K562 (cell line): ENCODE data around the gene MON2. TPM values are rescaled to one million over a fixed set of nuclear protein-coding genes. Genes with fewer than 3 reads are reported as not detected.
A peak's percentile ranks its signal among the peaks of the same experiment; 100 is the strongest.

ENCODE experiments used
- ATAC-seq: fragments of 200-7000 bp; cut with Tn5 transposase; 3 replicates; pipeline ENCODE4 v1.9.1; 2020; ENCODE audit warnings: moderate library complexity
- BruUV-seq: library from RNA; stranded (reverse); fragments of 400-500 nt; replicated peaks from 2 replicates; lab custom pipeline; 2021; lab: Mats Ljungman, UMichigan
- CTCF ChIA-PET: fragments of 300-600 bp; formaldehyde crosslinking; extraction: SDS; loops from one replicate; lab custom pipeline; 2021; ENCODE audit warnings: low intra/inter-chr PET ratio; lab: Yijun Ruan, JAX
- POLR2A ChIA-PET: fragments of 300-600, 350-650 bp; sonication (Branson Sonifier 250); formaldehyde crosslinking; extraction: SDS; loops from one replicate; lab custom pipeline; 2021; ENCODE audit warnings: antibody characterized with exemption, inconsistent platforms; lab: Yijun Ruan, JAX
- DNase-seq, 4 experiments: peaks; one replicate each; pipeline versions ENCODE4 v3.0.0 to v3.0.0-alpha.2; 2011 to 2018; ENCODE audit warnings: low spot score in 3 of 4, mixed read lengths in 3 of 4; ENCODE audit errors: extremely low read depth in 1 of 4
- FAIRE-seq: peaks from 2 replicates; lab custom pipeline; 2011; peaks lifted over from hg19 to GRCh38; lab: Jason Lieb, UNC
- H2AFZ ChIP-seq: 2 replicates; pipeline ENCODE4 v1.6.0; 2011; ENCODE audit warnings: low read depth, low read length, control low read depth, inconsistent platforms
- H3K27ac ChIP-seq: fragments of 200-600 bp; 3 replicates; pipeline ENCODE4 v1.8.0; 2011; ENCODE audit warnings: low read depth, mild to moderate bottlenecking, control low read depth, inconsistent platforms, low read length, moderate library complexity, mixed read lengths; ENCODE audit errors: extremely low read depth
- H3K27me3 ChIP-seq, 2 experiments: fragments of 300-600 bp in 1 of 2; 2 replicates in 1 of 2; 3 replicates in 1 of 2; pipeline versions ENCODE4 v1.6.0 to v1.8.0; 2011; ENCODE audit warnings: inconsistent platforms in 2 of 2, low read length in 2 of 2, mild to moderate bottlenecking in 1 of 2, mixed read lengths in 1 of 2, moderate library complexity in 1 of 2; ENCODE audit not compliant: control insufficient read depth in 2 of 2, insufficient read depth in 2 of 2
- H3K36me3 ChIP-seq: fragments of 300-600 bp; 3 replicates; pipeline ENCODE4 v1.8.0; 2011; ENCODE audit warnings: mild to moderate bottlenecking, low read length, inconsistent platforms; ENCODE audit not compliant: control insufficient read depth, insufficient read depth
- H3K4me1 ChIP-seq, 2 experiments: fragments of 200-600 bp in 1 of 2; replicated peaks in 1 of 2; 2 replicates in 1 of 2; 3 replicates in 1 of 2; pipeline versions ENCODE4 v1.5.1 to v1.8.0; 2011; ENCODE audit warnings: inconsistent platforms in 2 of 2, low read length in 2 of 2, mild to moderate bottlenecking in 1 of 2, mixed read lengths in 1 of 2, moderate library complexity in 1 of 2; ENCODE audit not compliant: control insufficient read depth in 2 of 2, insufficient read depth in 2 of 2
- H3K4me2 ChIP-seq: 2 replicates; pipeline ENCODE4 v1.6.1; 2011; ENCODE audit warnings: low read length, control low read depth, inconsistent platforms, mixed read lengths; ENCODE audit not compliant: insufficient read depth
- H3K4me3 ChIP-seq: fragments of 200-600 bp; sonication (generic), shearing (Covaris generic); 2 replicates; pipeline ENCODE4 v1.5.1; 2016; ENCODE audit warnings: control low read depth, inconsistent platforms
- H3K79me2 ChIP-seq: fragments of 200-600 bp; 3 replicates; pipeline ENCODE4 v1.8.0; 2011; ENCODE audit warnings: low read length, inconsistent platforms; ENCODE audit not compliant: control insufficient read depth, insufficient read depth
- H3K9ac ChIP-seq, 2 experiments: 2 replicates each; pipeline versions ENCODE4 v1.6.0 to v1.6.1; 2011; ENCODE audit warnings: low read depth in 2 of 2, low read length in 2 of 2, control low read depth in 1 of 2, inconsistent platforms in 1 of 2, mild to moderate bottlenecking in 1 of 2, mixed read lengths in 1 of 2; ENCODE audit not compliant: insufficient read depth in 1 of 2
- H3K9me1 ChIP-seq: one replicate; pipeline ENCODE4 v1.6.0; 2011; ENCODE audit warnings: inconsistent platforms, mild to moderate bottlenecking, low read length, moderate library complexity; ENCODE audit not compliant: control insufficient read depth, insufficient read depth
- H3K9me3 ChIP-seq: replicated peaks from 2 replicates; pipeline ENCODE4 v1.5.1; 2011; ENCODE audit warnings: low read depth, low read length, inconsistent platforms; ENCODE audit not compliant: control insufficient read depth, insufficient read depth
- H4K20me1 ChIP-seq: replicated peaks from 2 replicates; pipeline ENCODE4 v1.6.1; 2011; ENCODE audit warnings: low read length, inconsistent platforms, mixed read lengths; ENCODE audit not compliant: control insufficient read depth, insufficient read depth
- ESRRA ChIP-seq: fragments of 450-650 bp; IDR thresholded peaks from 2 replicates; pipeline ENCODE4 v1.6.1; 2014; ENCODE audit warnings: low read depth, mild to moderate bottlenecking, moderate library complexity, borderline replicate concordance
- HSF4 ChIP-seq: fragments of 250-450 bp; sonication (Bioruptor Pico); IDR thresholded peaks from 2 replicates; pipeline ENCODE4 v2.1.2; 2022; ENCODE audit warnings: mild to moderate bottlenecking, moderate library complexity, borderline replicate concordance
- KAT8 ChIP-seq: fragments of 450-650 bp; IDR thresholded peaks from 2 replicates; pipeline ENCODE4 v1.6.1; 2016; ENCODE audit warnings: low read depth, mild to moderate bottlenecking
- RAD21 ChIP-seq, 2 experiments: fragments of 250-450 bp in 1 of 2; fragments of 450-650 bp in 1 of 2; sonication (Bioruptor Pico) in 1 of 2; formaldehyde crosslinking in 1 of 2; IDR thresholded peaks in 1 of 2; conservative IDR thresholded peaks in 1 of 2; 2 replicates each; pipeline versions ENCODE4 v1.4.0 to v1.8.0; 2020 to 2022; ENCODE audit warnings: mild to moderate bottlenecking in 2 of 2, moderate library complexity in 1 of 2
- WGBS: fragments of 100-300 bp; shearing (Covaris generic); methylation state at CpG from one replicate; pipeline ENCODE4 v1.1.6; 2016; ENCODE audit warnings: low coverage, mixed read lengths; ENCODE audit not compliant: insufficient coverage; ENCODE audit errors: missing lambda C conversion rate; 5-methylcytosine and 5-hydroxymethylcytosine counted together
- in situ Hi-C: fragments of 300-500 bp; cut with MboI; formaldehyde crosslinking; loops from 4 replicates; pipeline ENCODE4 v1.15.0; 2018; ENCODE audit warnings: inconsistent platforms, mixed read lengths
- intact Hi-C: fragments of 100-400 bp; cut with micrococcal nuclease; formaldehyde crosslinking; loops from 2 replicates; pipeline ENCODE4 v1.14.2; 2022
- polyA plus RNA-seq, 8 experiments: library from polyadenylated mRNA; depleted of rRNA in 4 of 8; stranded (reverse) in 5 of 8; unstranded in 3 of 8; fragments of >200 nt; fragmentation: Nextera tagmentation in 2 of 8; fragmentation: Illumina TruSeq in 1 of 8; extraction: Ambion mirVana in 2 of 8; extraction: Trizol in 1 of 8; gene quantifications; 2 replicates each; pipeline versions ENCODE4 v1.2.1 to v1.2.3, GENCODE V29; 2011 to 2014; ENCODE audit warnings: inconsistent platforms in 1 of 8, missing spikeins in 1 of 8
- total RNA-seq, 7 experiments: library from RNA; depleted of rRNA in 6 of 7; stranded (reverse); fragments of >200 nt in 6 of 7; fragmentation: Illumina TruSeq in 2 of 7; extraction: Trizol in 2 of 7; gene quantifications; 2 replicates each; pipeline versions ENCODE4 v1.2.1 to v1.2.3, GENCODE V29; 2011 to 2021; ENCODE audit warnings: low replicate concordance in 1 of 7
- TF ChIP-seq, protein P1 (sequence below): sonication (generic); formaldehyde crosslinking; IDR thresholded peaks from 2 replicates; pipeline ENCODE4 v1.8.0; 2022; ENCODE audit warnings: mild to moderate bottlenecking, missing genetic modification reagents
- TF ChIP-seq, protein P2 (sequence below), 3 experiments: IDR thresholded peaks in 2 of 3; conservative IDR thresholded peaks in 1 of 3; 2 replicates each; pipeline ENCODE4 v1.5.1; 2011 to 2012; ENCODE audit warnings: low read length in 3 of 3, mild to moderate bottlenecking in 3 of 3, control low read depth in 2 of 3, improper control_type of control experiment in 1 of 3, inconsistent platforms in 1 of 3, low read depth in 1 of 3, mixed read lengths in 1 of 3, moderate library complexity in 1 of 3; ENCODE audit not compliant: insufficient read depth in 2 of 3
- TF ChIP-seq, protein P3 (sequence below): fragments of 450-650 bp; formaldehyde crosslinking; IDR thresholded peaks from 2 replicates; pipeline ENCODE4 v1.4.0; 2022; ENCODE audit warnings: missing genetic modification characterization

MON2 gene
- total and polyA plus RNA-seq, 9 of the 15 experiments (the other 6 are each of a cell fraction or from before 2014, with no cell fraction given), result 3.6 to 31.6 (median 16.8) TPM

DNA sequence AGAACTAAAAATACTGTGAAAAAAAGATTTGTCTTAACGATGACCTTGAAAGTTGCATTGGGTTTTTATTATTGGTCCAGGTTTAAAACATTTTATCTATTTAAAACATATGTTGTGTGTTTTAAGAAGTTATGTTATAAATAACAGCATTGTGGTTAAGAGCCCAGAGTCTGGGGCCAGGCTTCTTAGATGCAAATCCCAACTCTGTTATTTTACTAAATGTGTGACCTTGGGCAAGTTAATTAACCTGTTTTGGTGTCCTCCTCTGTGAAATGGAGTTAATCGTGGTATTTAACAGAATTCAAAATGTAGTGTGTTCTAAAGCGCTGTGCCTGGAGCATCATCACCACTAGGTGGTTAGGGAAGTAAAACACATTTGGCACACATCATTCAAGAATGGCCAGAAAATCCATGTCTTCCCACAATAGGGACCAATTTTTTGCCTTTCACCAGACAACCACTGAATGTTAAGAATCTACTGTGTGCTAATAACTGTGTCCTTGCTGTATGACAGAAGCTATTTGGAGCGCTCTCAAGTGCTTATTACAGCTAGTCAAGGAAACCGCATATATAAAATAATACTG lies 133.3 kb downstream of the MON2 start:
- ATAC-seq (no peak), FAIRE-seq (no peak), DNase-seq (peak in 1 of 4 experiments; percentile 15)
- intact Hi-C loops, result loop anchor here (10.0 kb wide), 1 partner anchor 335 kb away; the partner anchor contains the start of gene USP15
- Histone ChIP-seq H3K9me3 (no peaks in the 10 kb centered on the region), H3K4me3 (no peak overlapping the region), H3K27me3 (no peaks in the 10 kb centered on the region), H4K20me1 (no peaks in the 10 kb centered on the region), H3K4me2 (no peak overlapping the region), H3K79me2 (peaks cover 16% of the 10 kb centered on the region), H3K27ac (no peak overlapping the region), H3K9ac (no peak overlapping the region), H3K36me3 (peaks cover 2% of the 10 kb centered on the region; the same call in 1 of the 3 replicates), H2AFZ (no peak overlapping the region), H3K9me1 (no peaks in the 10 kb centered on the region), H3K4me1 (peaks cover 11 to 17% of the 10 kb centered on the region in 2 experiments; a peak in 3 of 5 replicates)
- no TSS peak for BruUV-seq
- ChIA-PET CTCF (no interaction called here), POLR2A (no interaction called here)
- TF ChIP-seq, protein P1, sequence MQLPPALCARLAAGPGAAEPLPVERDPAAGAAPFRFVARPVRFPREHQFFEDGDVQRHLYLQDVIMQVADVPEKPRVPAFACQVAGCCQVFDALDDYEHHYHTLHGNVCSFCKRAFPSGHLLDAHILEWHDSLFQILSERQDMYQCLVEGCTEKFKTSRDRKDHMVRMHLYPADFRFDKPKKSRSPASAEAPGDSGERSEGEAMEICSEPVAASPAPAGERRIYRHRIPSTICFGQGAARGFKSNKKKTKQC, result no peak
- TF ChIP-seq, protein P2, sequence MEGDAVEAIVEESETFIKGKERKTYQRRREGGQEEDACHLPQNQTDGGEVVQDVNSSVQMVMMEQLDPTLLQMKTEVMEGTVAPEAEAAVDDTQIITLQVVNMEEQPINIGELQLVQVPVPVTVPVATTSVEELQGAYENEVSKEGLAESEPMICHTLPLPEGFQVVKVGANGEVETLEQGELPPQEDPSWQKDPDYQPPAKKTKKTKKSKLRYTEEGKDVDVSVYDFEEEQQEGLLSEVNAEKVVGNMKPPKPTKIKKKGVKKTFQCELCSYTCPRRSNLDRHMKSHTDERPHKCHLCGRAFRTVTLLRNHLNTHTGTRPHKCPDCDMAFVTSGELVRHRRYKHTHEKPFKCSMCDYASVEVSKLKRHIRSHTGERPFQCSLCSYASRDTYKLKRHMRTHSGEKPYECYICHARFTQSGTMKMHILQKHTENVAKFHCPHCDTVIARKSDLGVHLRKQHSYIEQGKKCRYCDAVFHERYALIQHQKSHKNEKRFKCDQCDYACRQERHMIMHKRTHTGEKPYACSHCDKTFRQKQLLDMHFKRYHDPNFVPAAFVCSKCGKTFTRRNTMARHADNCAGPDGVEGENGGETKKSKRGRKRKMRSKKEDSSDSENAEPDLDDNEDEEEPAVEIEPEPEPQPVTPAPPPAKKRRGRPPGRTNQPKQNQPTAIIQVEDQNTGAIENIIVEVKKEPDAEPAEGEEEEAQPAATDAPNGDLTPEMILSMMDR (IDR thresholded peaks at IDR 0.05 in 2 of 3, conservative IDR thresholded peaks at IDR 0.05 in 1 of 3; ENCODE audit: insufficient read depth in 2 of 3, low read depth in 1 of 3, low read length in 3 of 3), result 0 out of 6 replicates have a peak, but pooled peaks of 2 of the 3 experiments have one; percentile 9 to 20
- TF ChIP-seq, protein P3, sequence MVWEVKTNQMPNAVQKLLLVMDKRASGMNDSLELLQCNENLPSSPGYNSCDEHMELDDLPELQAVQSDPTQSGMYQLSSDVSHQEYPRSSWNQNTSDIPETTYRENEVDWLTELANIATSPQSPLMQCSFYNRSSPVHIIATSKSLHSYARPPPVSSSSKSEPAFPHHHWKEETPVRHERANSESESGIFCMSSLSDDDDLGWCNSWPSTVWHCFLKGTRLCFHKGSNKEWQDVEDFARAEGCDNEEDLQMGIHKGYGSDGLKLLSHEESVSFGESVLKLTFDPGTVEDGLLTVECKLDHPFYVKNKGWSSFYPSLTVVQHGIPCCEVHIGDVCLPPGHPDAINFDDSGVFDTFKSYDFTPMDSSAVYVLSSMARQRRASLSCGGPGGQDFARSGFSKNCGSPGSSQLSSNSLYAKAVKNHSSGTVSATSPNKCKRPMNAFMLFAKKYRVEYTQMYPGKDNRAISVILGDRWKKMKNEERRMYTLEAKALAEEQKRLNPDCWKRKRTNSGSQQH (CRISPR knock-in tag), result no peak
- TF ChIP-seq HSF4 (CRISPR knock-in tag), result no peak
- no peak for TF ChIP-seq KAT8
- peak; percentile 58 for TF ChIP-seq ESRRA
- TF ChIP-seq RAD21 (CRISPR knock-in tag; conservative IDR thresholded peaks at IDR 0.05 in 1 of 2, IDR thresholded peaks at IDR 0.05 in 1 of 2), result 0 out of 4 replicates have a peak, but pooled peaks of 1 of the 2 experiments have one; percentile 15
- 70% methylated on average over 5 of the region's 5 CpGs for WGBS
- in situ Hi-C loops, result no loop called here
